ENCODE measurements around the gene JCAD. TPM values are rescaled to one million over a fixed set of nuclear protein-coding genes. Genes with fewer than 3 reads are reported as not detected.
A peak's percentile ranks its signal among the peaks of the same experiment; 100 is the strongest.
"Not testable (repeated sequence)": the region's sequence is repeated elsewhere in the genome, so short reads cannot be mapped to it uniquely, and the experiment has no call there.

JCAD gene
- total and polyA plus RNA-seq, 2 donors (not counting 1 experiment from before 2014, with no cell fraction given): 3.3 to 27.1 TPM

DNA sequence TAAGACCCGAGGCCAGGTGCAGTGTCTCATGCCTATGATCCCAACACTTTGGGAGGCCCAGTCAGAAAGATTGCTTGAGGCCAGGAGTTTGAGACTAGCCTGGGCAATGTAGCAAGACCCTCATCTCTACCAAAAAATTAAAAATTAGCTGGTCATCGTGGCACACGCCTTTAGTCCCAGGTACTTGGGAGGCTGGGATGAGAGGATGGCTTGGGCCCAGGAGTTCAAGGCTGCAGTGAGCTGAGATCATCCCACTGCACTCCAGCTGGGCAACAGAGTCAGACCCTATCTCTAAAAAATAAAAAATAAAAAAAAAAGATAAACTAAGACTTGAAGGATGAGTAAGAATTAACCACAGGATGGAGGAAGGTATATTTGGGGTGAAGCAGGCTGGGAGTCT is 77.9 kb downstream of the JCAD start:
- no peak overlapping the region for H2AFZ ChIP-seq (ENCODE audit: low read length)
- no peak for TF ChIP-seq EZH2 (IDR thresholded peaks at IDR 0.05; ENCODE audit: low read length, missing control alignments)
- TF ChIP-seq, protein P1, sequence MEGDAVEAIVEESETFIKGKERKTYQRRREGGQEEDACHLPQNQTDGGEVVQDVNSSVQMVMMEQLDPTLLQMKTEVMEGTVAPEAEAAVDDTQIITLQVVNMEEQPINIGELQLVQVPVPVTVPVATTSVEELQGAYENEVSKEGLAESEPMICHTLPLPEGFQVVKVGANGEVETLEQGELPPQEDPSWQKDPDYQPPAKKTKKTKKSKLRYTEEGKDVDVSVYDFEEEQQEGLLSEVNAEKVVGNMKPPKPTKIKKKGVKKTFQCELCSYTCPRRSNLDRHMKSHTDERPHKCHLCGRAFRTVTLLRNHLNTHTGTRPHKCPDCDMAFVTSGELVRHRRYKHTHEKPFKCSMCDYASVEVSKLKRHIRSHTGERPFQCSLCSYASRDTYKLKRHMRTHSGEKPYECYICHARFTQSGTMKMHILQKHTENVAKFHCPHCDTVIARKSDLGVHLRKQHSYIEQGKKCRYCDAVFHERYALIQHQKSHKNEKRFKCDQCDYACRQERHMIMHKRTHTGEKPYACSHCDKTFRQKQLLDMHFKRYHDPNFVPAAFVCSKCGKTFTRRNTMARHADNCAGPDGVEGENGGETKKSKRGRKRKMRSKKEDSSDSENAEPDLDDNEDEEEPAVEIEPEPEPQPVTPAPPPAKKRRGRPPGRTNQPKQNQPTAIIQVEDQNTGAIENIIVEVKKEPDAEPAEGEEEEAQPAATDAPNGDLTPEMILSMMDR (conservative IDR thresholded peaks at IDR 0.05 in 1 of 2, IDR thresholded peaks at IDR 0.05 in 1 of 2; ENCODE audit: low read depth in 1 of 2, low read length in 2 of 2): no peak
- no peaks in the 10 kb centered on the region for H4K20me1 ChIP-seq (ENCODE audit: control insufficient read depth, extremely low read depth, insufficient read depth, low read length)
- H3K27ac ChIP-seq (ENCODE audit: insufficient read depth, low read length): no peak overlapping the region
- H3K4me2 ChIP-seq (ENCODE audit: extremely low read depth, insufficient read depth, low read length): no peak overlapping the region
- H3K36me3 ChIP-seq (ENCODE audit: control insufficient read depth, insufficient read depth, low read length): no peaks in the 10 kb centered on the region
- H3K4me1 ChIP-seq (ENCODE audit: control insufficient read depth, extremely low read depth, insufficient read depth, low read length): peaks cover 2% of the 10 kb centered on the region
- no peaks in the 10 kb centered on the region for H3K27me3 ChIP-seq (ENCODE audit: control insufficient read depth, insufficient read depth, low read length)
- H3K4me3 ChIP-seq (replicated peaks in 1 of 4; ENCODE audit: control extremely low read depth in 1 of 4, insufficient read depth in 1 of 4, low read depth in 3 of 4, low read length in 4 of 4): no peak overlapping the region
- H3K79me2 ChIP-seq (ENCODE audit: control insufficient read depth, insufficient read depth, low read length): no peaks in the 10 kb centered on the region
- H3K9ac ChIP-seq (ENCODE audit: insufficient read depth, low read length): no peak overlapping the region
- H3K9me3 ChIP-seq (ENCODE audit: control insufficient read depth, insufficient read depth, low read depth, low read length): no peaks in the 10 kb centered on the region
- DNase-seq (ENCODE audit: low read depth in 2 of 2): no peak

DNA sequence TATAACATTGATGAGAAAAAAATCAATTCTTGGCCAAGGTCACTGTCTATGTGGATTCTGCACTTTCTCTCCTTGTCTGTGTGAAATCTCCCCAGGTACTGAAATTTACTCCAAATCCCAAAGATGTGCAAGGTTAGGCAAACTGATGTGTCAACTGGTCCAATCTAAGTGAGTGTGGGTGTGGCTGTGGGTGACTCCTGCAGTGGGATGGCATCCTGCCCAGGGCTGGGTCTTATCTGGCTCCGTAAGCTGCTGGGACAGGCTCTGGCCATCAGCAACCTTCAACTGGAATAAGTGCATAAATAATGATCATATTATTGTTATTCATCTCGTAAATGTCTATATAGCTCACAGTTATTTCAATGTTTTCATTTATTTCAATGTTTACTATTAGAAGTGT is 79.3 kb downstream of the JCAD start:
- H2AFZ ChIP-seq (ENCODE audit: low read length): no peak overlapping the region
- H3K4me3 ChIP-seq (replicated peaks in 1 of 4; ENCODE audit: control extremely low read depth in 1 of 4, insufficient read depth in 1 of 4, low read depth in 3 of 4, low read length in 4 of 4): no peak overlapping the region
- TF ChIP-seq, protein P1 (conservative IDR thresholded peaks at IDR 0.05 in 1 of 2, IDR thresholded peaks at IDR 0.05 in 1 of 2; ENCODE audit: low read depth in 1 of 2, low read length in 2 of 2): no peak
- no peak for TF ChIP-seq EZH2 (IDR thresholded peaks at IDR 0.05; ENCODE audit: low read length, missing control alignments)
- peak; percentile 63 to 74 for DNase-seq (ENCODE audit: low read depth in 2 of 2)
- no peaks in the 10 kb centered on the region for H4K20me1 ChIP-seq (ENCODE audit: control insufficient read depth, extremely low read depth, insufficient read depth, low read length)
- H3K9me3 ChIP-seq (ENCODE audit: control insufficient read depth, insufficient read depth, low read depth, low read length): no peaks in the 10 kb centered on the region
- peaks cover 2% of the 10 kb centered on the region for H3K4me1 ChIP-seq (ENCODE audit: control insufficient read depth, extremely low read depth, insufficient read depth, low read length)
- no peaks in the 10 kb centered on the region for H3K79me2 ChIP-seq (ENCODE audit: control insufficient read depth, insufficient read depth, low read length)
- H3K36me3 ChIP-seq (ENCODE audit: control insufficient read depth, insufficient read depth, low read length): no peaks in the 10 kb centered on the region
- H3K9ac ChIP-seq (ENCODE audit: insufficient read depth, low read length): no peak overlapping the region
- H3K27ac ChIP-seq (ENCODE audit: insufficient read depth, low read length): no peak overlapping the region
- H3K27me3 ChIP-seq (ENCODE audit: control insufficient read depth, insufficient read depth, low read length): no peaks in the 10 kb centered on the region
- H3K4me2 ChIP-seq (ENCODE audit: extremely low read depth, insufficient read depth, low read length): no peak overlapping the region

DNA sequence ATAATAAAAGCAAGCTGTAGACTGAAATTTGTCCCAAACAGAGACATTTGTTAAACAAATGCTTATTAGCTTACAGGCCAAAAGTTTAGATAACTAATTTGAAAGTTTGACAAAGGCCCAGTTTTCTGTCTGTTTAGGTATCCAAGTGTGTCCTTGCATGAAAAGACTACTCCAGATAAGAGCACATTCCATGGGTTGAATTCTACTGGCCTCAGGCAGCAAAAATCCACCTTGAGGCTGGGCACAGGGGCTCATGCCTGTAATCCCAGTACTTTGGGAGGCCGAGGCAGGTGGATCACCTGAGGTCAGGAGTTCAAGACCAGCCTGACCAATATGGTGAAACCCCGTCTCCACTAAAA is 80.0 kb downstream of the JCAD start:
- H3K9me3 ChIP-seq (ENCODE audit: control insufficient read depth, insufficient read depth, low read depth, low read length); H3K4me3 ChIP-seq (replicated peaks in 1 of 4; ENCODE audit: control extremely low read depth in 1 of 4, insufficient read depth in 1 of 4, low read depth in 3 of 4, low read length in 4 of 4); H3K4me2 ChIP-seq (ENCODE audit: extremely low read depth, insufficient read depth, low read length); H3K27ac ChIP-seq (ENCODE audit: insufficient read depth, low read length); H3K27me3 ChIP-seq (ENCODE audit: control insufficient read depth, insufficient read depth, low read length); H3K79me2 ChIP-seq (ENCODE audit: control insufficient read depth, insufficient read depth, low read length); H3K4me1 ChIP-seq (ENCODE audit: control insufficient read depth, extremely low read depth, insufficient read depth, low read length); DNase-seq (ENCODE audit: low read depth in 2 of 2); H4K20me1 ChIP-seq (ENCODE audit: control insufficient read depth, extremely low read depth, insufficient read depth, low read length); H3K36me3 ChIP-seq (ENCODE audit: control insufficient read depth, insufficient read depth, low read length); H2AFZ ChIP-seq (ENCODE audit: low read length); H3K9ac ChIP-seq (ENCODE audit: insufficient read depth, low read length): not testable (repeated sequence)
